ENCODE results near the gene SLC27A5. TPM values are rescaled to one million over a fixed set of nuclear protein-coding genes. Genes with fewer than 3 reads are reported as not detected.
A peak's percentile ranks its signal among the peaks of the same experiment; 100 is the strongest.

SLC27A5 gene
- polyA plus RNA-seq, 4 donors, result 2.2 to 17.0 (median 6.1) TPM

DNA sequence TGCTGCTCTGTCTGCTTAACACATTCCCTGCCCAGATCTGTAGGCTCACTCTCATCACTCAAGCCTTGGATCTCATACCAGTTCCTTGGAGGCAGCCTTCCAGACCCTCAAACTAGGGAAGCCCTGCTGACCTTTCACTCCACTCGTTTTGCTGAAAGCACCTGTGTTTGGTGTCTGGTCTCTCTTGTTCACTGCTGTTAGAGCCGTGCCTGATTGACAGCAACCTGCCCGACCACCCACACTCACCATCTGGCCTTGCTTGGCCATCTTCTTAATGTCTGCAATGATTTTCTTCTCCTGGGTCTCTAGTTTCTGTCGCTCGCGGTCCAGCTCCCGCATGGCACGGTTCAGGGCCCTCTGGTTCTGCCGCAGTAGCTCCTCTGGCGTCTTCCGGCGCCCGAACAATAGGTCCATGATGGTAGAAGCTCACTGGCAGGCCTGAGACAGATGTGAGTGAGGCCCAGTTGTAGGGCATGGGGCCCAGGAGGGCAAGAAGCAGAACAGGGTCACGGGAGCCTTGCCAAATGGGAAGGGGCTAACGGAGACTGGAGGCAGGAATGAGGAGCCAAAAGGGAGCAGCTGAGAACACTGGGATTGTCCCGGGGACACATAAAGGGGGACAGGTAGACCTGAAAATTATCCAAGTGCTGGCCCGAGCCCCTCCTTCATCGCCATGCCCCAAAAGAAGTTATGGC is 42.2 kb upstream of the SLC27A5 start:
- WGBS, 3 donors, result 21 to 33% (median 26%) methylated on average over 18 of the region's 18 CpGs
- Histone ChIP-seq H3K9me3 (ENCODE audit: control insufficient read depth in 2 of 2, insufficient read depth in 1 of 2, low read depth in 1 of 2, low read length in 1 of 2) (no peaks in the 10 kb centered on the region), H3K36me3 (ENCODE audit: control insufficient read depth in 3 of 3, insufficient read depth in 2 of 3, low read depth in 1 of 3, low read length in 3 of 3) (peaks cover 17 to 73% (median 24%) of the 10 kb centered on the region in 3 donors), H3K27ac (ENCODE audit: low read depth in 1 of 3, low read length in 2 of 3) (peak overlapping the region; percentile 86 to 97 (median 94)), H3K4me1 (ENCODE audit: control insufficient read depth in 3 of 3, insufficient read depth in 2 of 3, low read depth in 1 of 3, low read length in 2 of 3) (peaks cover 0 to 22% (median 4%) of the 10 kb centered on the region in 3 donors), H3K27me3 (ENCODE audit: control insufficient read depth in 3 of 3, insufficient read depth in 3 of 3, low read length in 3 of 3) (no peaks in the 10 kb centered on the region), H3K4me3 (ENCODE audit: low read depth in 1 of 3, low read length in 3 of 3) (peak overlapping the region; percentile 60 to 80 (median 67))
- peak in 1 of 2 donors; percentile 41 for DNase-seq
- no peak for FAIRE-seq

GRCh38 chr19:58552655-58553054 is 40.9 kb upstream of the SLC27A5 start:
- Histone ChIP-seq H3K9me3 (ENCODE audit: control insufficient read depth in 2 of 2, insufficient read depth in 1 of 2, low read depth in 1 of 2, low read length in 1 of 2) (no peaks in the 10 kb centered on the region), H3K4me3 (ENCODE audit: low read depth in 1 of 3, low read length in 3 of 3) (no peak overlapping the region), H3K36me3 (ENCODE audit: control insufficient read depth in 3 of 3, insufficient read depth in 2 of 3, low read depth in 1 of 3, low read length in 3 of 3) (peaks cover 24 to 86% (median 31%) of the 10 kb centered on the region in 3 donors), H3K4me1 (ENCODE audit: control insufficient read depth in 3 of 3, insufficient read depth in 2 of 3, low read depth in 1 of 3, low read length in 2 of 3) (peaks cover 0 to 22% (median 4%) of the 10 kb centered on the region in 3 donors), H3K27ac (ENCODE audit: low read depth in 1 of 3, low read length in 2 of 3) (no peak overlapping the region), H3K27me3 (ENCODE audit: control insufficient read depth in 3 of 3, insufficient read depth in 3 of 3, low read length in 3 of 3) (no peaks in the 10 kb centered on the region)
- DNase-seq (no peak), FAIRE-seq (no peak)
- 85 to 91% (median 88%) methylated on average over 2 of the region's 2 CpGs for WGBS, 3 donors

- Histone ChIP-seq H3K4me3 (ENCODE audit: low read depth in 1 of 3, low read length in 3 of 3) (no peak overlapping the region), H3K27me3 (ENCODE audit: control insufficient read depth in 3 of 3, insufficient read depth in 3 of 3, low read length in 3 of 3) (no peaks in the 10 kb centered on the region), H3K9me3 (ENCODE audit: control insufficient read depth in 2 of 2, insufficient read depth in 1 of 2, low read depth in 1 of 2, low read length in 1 of 2) (no peaks in the 10 kb centered on the region), H3K4me1 (ENCODE audit: control insufficient read depth in 3 of 3, insufficient read depth in 2 of 3, low read depth in 1 of 3, low read length in 2 of 3) (peaks cover 0 to 19% (median 4%) of the 10 kb centered on the region in 3 donors), H3K27ac (ENCODE audit: low read depth in 1 of 3, low read length in 2 of 3) (no peak overlapping the region), H3K36me3 (ENCODE audit: control insufficient read depth in 3 of 3, insufficient read depth in 2 of 3, low read depth in 1 of 3, low read length in 3 of 3) (peaks cover 27 to 88% (median 31%) of the 10 kb centered on the region in 3 donors)
- 92 to 96% (median 94%) methylated on average over 18 of the region's 18 CpGs for WGBS, 3 donors
- no peak for DNase-seq
- FAIRE-seq, result no peak
Measured at GRCh38 chr19:58551577-58552471, 40.0 kb upstream of the SLC27A5 start.

DNA sequence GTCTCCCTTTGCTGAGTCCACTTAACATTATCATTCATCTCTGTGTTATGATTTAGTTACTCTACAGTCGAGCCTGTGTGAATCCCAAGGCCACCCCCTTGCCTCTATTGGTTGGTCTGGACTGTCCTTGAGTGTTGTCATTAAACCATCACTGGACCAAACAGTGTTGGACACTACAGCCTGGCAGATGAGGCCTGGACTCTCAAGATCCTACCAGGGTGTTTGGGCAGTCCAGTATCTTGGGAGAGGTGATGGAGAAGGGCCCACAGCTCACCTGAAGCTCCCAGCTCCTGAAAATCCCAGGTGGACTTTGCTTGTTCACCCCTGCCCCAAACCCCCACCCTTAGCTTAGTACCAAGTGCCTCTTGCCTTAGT is 39.3 kb upstream of the SLC27A5 start:
- Histone ChIP-seq H3K4me3 (ENCODE audit: low read depth in 1 of 3, low read length in 3 of 3) (no peak overlapping the region), H3K9me3 (ENCODE audit: control insufficient read depth in 2 of 2, insufficient read depth in 1 of 2, low read depth in 1 of 2, low read length in 1 of 2) (no peaks in the 10 kb centered on the region), H3K4me1 (ENCODE audit: control insufficient read depth in 3 of 3, insufficient read depth in 2 of 3, low read depth in 1 of 3, low read length in 2 of 3) (peaks cover 5 to 19% (median 10%) of the 10 kb centered on the region in 3 donors), H3K36me3 (ENCODE audit: control insufficient read depth in 3 of 3, insufficient read depth in 2 of 3, low read depth in 1 of 3, low read length in 3 of 3) (peaks cover 27 to 84% (median 28%) of the 10 kb centered on the region in 3 donors), H3K27ac (ENCODE audit: low read depth in 1 of 3, low read length in 2 of 3) (no peak overlapping the region), H3K27me3 (ENCODE audit: control insufficient read depth in 3 of 3, insufficient read depth in 3 of 3, low read length in 3 of 3) (no peaks in the 10 kb centered on the region)
- WGBS, 3 donors, result 33 to 40% (median 39%) methylated on average over 1 of the region's 1 CpG
- no peak for DNase-seq
- FAIRE-seq, result no peak

DNA sequence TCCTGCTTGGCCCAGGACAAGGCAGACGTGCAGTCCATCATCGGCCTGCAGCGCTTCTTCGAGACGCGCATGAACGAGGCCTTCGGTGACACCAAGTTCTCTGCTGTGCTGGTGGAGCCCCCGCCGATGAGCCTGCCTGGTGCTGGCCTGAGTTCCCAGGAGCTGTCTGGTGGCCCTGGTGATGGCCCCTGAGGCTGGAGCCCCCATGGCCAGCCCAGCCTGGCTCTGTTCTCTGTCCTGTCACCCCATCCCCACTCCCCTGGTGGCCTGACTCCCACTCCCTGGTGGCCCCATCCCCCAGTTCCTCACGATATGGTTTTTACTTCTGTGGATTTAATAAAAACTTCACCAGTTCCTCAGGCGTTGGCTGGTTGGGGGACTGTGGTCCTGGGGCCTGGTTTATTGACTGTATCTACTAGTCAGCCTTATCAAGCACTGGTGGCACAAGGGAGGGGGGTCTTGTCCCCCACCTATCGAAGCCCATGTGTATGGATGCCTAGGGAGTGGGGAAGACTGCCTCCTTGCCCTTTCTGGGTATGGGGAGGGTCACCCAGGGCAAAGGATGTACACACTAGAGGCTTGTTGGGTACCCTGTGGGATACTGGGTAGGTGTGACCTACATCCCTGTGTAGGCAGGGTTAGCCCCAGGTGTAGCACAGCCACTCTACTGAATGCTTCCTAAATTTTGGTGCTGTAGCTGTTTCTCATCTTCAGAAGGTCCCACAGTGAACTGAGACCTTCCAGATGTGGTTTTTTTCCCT is 38.8 kb upstream of the SLC27A5 start:
- H3K9me3 ChIP-seq (ENCODE audit: control insufficient read depth in 2 of 2, insufficient read depth in 1 of 2, low read depth in 1 of 2, low read length in 1 of 2), result no peaks in the 10 kb centered on the region
- H3K27me3 ChIP-seq (ENCODE audit: control insufficient read depth in 3 of 3, insufficient read depth in 3 of 3, low read length in 3 of 3), result no peaks in the 10 kb centered on the region
- no peak for DNase-seq
- no peak for FAIRE-seq
- H3K36me3 ChIP-seq (ENCODE audit: control insufficient read depth in 3 of 3, insufficient read depth in 2 of 3, low read depth in 1 of 3, low read length in 3 of 3), result peaks cover 24 to 83% (median 27%) of the 10 kb centered on the region in 3 donors
- no peak overlapping the region for H3K27ac ChIP-seq (ENCODE audit: low read depth in 1 of 3, low read length in 2 of 3)
- no peak overlapping the region for H3K4me3 ChIP-seq (ENCODE audit: low read depth in 1 of 3, low read length in 3 of 3)
- H3K4me1 ChIP-seq (ENCODE audit: control insufficient read depth in 3 of 3, insufficient read depth in 2 of 3, low read depth in 1 of 3, low read length in 2 of 3), result peaks cover 5 to 19% (median 14%) of the 10 kb centered on the region in 3 donors
- WGBS, 3 donors, result 86 to 91% (median 89%) methylated on average over 12 to 13 of the region's 13 CpGs

DNA sequence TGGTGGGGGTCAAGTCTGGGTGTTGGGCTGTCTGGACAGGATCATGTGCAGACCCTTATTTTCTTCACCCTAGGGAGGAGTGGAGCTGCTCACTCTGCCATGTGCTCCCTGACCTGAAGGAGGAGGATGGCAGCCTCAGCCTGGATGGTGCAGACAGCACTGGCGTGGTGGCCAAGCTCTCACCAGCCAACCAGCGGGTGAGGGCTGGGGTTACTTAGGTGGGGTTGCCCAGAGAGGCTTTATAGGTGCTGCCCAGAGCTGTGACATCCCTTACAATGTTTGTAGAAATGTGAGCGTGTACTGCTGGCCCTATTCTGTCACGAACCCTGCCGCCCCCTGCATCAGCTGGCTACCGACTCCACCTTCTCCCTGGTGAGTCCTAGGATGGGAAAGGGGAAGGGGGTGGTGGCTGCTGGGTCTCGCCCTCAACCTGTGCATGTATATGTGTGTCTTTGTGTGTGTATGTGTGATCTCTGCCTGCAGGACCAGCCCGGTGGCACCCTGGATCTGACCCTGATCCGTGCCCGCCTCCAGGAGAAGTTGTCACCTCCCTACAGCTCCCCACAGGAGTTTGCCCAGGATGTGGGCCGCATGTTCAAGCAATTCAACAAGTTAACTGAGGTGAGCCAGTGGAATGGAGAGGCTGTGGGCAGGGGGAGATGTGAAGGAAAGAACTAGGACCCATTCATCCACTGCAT is 38.0 kb upstream of the SLC27A5 start:
- Histone ChIP-seq H3K4me1 (ENCODE audit: control insufficient read depth in 3 of 3, insufficient read depth in 2 of 3, low read depth in 1 of 3, low read length in 2 of 3) (peaks cover 5 to 19% (median 10%) of the 10 kb centered on the region in 3 donors), H3K27me3 (ENCODE audit: control insufficient read depth in 3 of 3, insufficient read depth in 3 of 3, low read length in 3 of 3) (no peaks in the 10 kb centered on the region), H3K36me3 (ENCODE audit: control insufficient read depth in 3 of 3, insufficient read depth in 2 of 3, low read depth in 1 of 3, low read length in 3 of 3) (peaks cover 24 to 85% (median 27%) of the 10 kb centered on the region in 3 donors), H3K27ac (ENCODE audit: low read depth in 1 of 3, low read length in 2 of 3) (no peak overlapping the region), H3K9me3 (ENCODE audit: control insufficient read depth in 2 of 2, insufficient read depth in 1 of 2, low read depth in 1 of 2, low read length in 1 of 2) (no peaks in the 10 kb centered on the region), H3K4me3 (ENCODE audit: low read depth in 1 of 3, low read length in 3 of 3) (no peak overlapping the region)
- FAIRE-seq (no peak), DNase-seq (no peak)
- WGBS, 3 donors, result 84 to 91% (median 87%) methylated on average over 11 of the region's 11 CpGs

GRCh38 chr19:58548859-58549663 is 37.3 kb upstream of the SLC27A5 start:
- Histone ChIP-seq H3K4me1 (ENCODE audit: control insufficient read depth in 3 of 3, insufficient read depth in 2 of 3, low read depth in 1 of 3, low read length in 2 of 3) (peaks cover 5 to 17% (median 10%) of the 10 kb centered on the region in 3 donors), H3K9me3 (ENCODE audit: control insufficient read depth in 2 of 2, insufficient read depth in 1 of 2, low read depth in 1 of 2, low read length in 1 of 2) (no peaks in the 10 kb centered on the region), H3K27ac (ENCODE audit: low read depth in 1 of 3, low read length in 2 of 3) (no peak overlapping the region), H3K36me3 (ENCODE audit: control insufficient read depth in 3 of 3, insufficient read depth in 2 of 3, low read depth in 1 of 3, low read length in 3 of 3) (peaks cover 24 to 84% (median 27%) of the 10 kb centered on the region in 3 donors), H3K4me3 (ENCODE audit: low read depth in 1 of 3, low read length in 3 of 3) (no peak overlapping the region), H3K27me3 (ENCODE audit: control insufficient read depth in 3 of 3, insufficient read depth in 3 of 3, low read length in 3 of 3) (no peaks in the 10 kb centered on the region)
- WGBS, 3 donors, result 87 to 91% (median 88%) methylated on average over 20 of the region's 20 CpGs
- DNase-seq, result no peak
- no peak for FAIRE-seq
